ENCODE data around the gene ATPAF2.

Gene ATPAF2

DNA sequence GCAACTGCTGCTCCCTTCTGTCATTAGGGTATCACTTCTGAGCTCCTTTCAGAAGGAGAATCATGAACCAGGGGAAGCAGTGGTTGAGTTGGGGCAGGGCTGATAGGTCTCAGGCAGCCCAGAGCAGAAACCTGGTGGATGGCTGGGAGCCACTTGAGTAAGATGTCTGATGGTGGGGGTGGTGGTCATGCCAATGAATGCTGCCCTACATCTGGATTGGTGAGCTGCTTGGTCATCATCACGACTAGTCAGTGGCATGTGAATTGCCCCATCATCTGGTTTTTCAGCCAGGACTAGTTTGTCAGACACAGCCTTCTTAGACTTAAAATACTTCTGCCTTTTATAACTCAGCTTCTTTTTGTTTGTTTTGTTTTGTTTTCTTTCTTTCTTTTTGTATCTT is 2.8 kb upstream of the ATPAF2 start:
- peak; percentile 48 for DNase-seq (ENCODE audit: low read depth)
- no peak overlapping the region for H3K4me3 ChIP-seq (ENCODE audit: low read depth, low read length)

DNA sequence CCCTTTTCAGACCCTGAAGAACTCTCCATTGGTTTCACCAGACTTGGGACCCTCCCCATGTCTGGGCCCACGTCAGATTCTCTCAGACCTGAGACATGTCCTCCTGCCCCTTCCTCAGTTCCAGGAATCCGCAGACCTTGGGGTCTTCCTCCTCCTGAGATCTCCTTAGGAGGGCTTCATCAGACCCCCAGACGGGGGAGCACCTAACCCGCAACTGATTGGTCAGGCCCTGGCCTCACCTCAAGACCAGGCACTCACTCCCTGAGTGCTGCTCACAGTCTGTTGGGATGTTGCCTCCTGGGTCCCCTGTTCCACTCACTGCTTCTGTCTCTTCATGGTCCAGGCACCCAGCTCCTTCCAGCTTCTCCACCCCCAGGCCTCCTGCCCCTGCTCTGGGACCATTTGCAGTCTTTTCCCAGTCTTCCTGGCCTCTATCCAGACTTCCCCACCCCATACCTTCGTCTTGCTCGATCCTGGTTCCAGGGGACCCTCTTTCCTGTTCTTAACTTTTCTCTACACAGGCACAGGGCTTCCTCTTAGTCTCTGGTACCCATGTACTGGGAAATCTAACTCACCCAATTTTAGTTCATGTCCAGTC is 1.4 kb upstream of the ATPAF2 start:
- H3K4me3 ChIP-seq (ENCODE audit: low read depth, low read length): peak overlapping the region; percentile 74
- no peak for DNase-seq (ENCODE audit: low read depth)

DNA sequence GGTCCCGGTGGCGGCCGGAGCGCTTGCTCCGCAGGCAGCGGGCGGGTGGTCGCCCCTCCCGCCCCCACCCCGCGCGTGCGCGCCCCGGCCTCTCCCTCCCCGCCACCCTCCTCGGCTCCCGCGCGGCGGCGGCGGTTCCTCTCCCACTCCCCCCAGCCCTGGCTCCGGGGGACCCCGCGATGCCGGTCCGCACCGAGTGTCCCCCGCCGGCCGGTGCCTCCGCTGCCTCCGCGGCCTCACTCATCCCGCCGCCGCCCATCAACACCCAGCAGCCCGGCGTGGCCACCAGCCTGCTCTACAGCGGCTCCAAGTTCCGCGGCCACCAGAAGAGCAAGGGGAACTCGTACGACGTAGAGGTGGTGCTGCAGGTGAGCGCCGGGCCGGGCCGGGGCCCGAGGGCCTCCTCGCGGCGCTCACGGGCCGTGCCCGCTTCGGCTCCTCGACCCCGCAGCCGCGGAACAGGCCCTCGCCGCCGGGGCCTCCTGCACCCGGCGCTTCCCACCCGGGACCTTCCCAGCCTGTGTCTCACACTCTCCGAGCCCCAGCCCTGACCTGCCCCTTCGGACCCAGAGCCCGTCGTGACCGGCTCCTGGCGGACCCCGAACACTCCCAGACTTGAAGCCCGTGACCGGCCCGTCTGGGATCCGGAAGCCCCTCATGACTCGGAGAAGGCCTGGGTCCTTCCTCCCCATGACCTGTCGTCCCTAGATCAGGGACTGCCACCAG is 730 bp upstream of the ATPAF2 start:
- H3K4me3 ChIP-seq (ENCODE audit: low read depth, low read length): peak overlapping the region; percentile 74
- DNase-seq (ENCODE audit: low read depth): no peak

DNA sequence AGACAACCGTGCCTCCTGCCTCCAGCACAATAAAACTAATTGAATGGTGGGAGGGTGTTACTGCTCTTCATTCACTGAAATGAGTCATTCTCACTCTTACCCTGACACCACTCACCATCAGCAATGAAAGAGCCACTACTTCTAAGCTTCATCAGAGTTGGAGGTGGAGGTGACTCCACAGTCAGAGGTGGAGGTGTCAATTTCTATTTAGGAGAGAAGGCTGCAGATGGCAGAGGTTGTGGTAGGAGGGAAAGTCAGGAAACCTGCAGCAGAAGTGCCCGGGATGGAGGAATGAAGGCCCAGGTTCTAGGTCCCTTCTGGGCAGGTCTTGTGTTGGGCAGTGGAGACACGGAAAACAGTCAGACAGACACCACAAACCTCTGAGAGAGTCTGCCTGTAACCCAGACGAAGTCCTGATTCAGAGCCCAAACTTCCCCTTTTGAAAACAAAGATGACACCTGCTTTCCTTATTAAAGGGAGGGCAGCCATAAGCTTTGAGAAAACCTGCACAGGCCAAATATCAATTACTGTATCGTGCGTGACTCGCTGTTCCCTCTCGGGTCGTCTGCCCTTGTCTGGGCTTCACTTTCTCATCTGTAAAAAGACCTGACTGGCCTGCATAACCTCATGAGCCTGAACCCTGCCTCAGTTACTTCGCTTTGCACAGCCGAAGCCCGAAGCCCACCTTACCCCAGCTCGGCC is 668 bp downstream of the ATPAF2 start:
- no peak for DNase-seq (ENCODE audit: low read depth)
- H3K4me3 ChIP-seq (ENCODE audit: low read depth, low read length): peak overlapping the region; percentile 74

DNA sequence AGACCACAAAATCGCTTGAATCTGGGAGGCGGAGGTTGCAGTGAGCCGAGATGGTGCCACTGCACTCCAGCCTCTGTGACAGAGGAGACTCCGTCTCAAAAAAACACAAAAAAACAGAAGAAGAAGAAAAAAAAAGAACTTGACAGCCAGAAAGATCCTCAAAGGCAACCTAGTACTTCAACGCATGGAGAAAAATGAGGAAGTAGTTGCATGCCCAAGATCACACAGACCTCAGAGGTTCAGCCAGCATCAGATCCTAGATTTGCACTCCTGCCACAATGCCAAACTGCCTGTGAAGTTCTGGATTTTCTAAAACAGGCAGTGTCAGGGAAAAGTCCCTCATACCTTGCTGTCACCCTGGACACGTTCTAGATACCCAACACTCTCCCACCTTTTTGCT is 1.5 kb downstream of the ATPAF2 start:
- DNase-seq (ENCODE audit: low read depth): no peak
- no peak overlapping the region for H3K4me3 ChIP-seq (ENCODE audit: low read depth, low read length)

DNA sequence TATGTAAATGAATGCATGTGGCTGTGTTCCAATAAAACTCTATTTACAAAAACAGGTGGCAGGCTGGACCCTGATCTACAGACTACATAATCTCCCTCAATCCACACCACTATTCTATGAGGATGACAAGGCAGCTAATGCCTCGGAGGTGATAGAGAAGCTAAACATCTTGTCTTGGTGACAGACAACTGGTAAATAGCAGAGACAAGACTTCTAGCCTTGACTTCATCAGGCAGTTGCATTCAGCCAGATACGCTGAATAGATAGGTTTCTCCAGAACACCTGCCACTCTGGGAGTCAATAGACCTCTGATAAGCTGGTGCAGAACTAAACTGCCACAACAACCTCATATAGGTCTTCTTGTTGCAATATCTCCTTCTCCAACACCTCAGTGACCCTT is 3.3 kb downstream of the ATPAF2 start:
- DNase-seq (ENCODE audit: low read depth): no peak

DNA sequence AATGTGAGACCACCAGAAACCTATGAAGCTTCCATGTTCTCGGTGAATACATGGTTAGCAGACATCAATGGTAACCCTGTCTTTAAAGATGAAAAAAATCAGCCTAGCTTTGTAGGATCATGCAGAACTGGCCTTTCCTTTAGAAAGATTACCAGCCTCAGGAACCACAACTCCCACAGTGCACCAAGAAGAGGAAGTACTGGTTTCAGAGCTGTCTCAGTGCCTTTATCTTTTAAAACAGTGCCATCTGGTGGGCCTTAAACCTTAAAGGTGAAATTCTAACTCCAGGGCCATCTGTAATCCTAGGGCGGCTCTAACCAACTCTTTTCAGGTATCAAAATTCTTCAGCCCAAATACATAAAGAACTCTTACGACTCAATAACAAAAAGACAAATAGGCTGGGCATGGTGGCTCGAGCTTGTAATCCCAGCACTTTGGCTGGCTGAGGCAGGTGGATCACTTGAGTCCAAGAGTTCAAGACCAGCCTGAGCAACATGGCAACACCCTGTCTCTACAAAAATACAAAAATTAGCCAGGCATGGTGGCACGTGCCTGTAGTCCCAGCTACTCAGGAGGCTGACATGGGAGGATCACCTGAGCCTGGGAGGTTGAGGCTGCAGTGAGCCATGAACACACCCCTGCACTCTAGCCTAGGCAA is 5.4 kb downstream of the ATPAF2 start:
- no peak overlapping the region for H3K4me3 ChIP-seq (ENCODE audit: low read depth, low read length)
- peak; percentile 55 for DNase-seq (ENCODE audit: low read depth)

More for the DNA sequence above, 3.3 kb downstream of the ATPAF2 start:
- no peak overlapping the region for H3K4me3 ChIP-seq (ENCODE audit: low read depth, low read length)

DNA sequence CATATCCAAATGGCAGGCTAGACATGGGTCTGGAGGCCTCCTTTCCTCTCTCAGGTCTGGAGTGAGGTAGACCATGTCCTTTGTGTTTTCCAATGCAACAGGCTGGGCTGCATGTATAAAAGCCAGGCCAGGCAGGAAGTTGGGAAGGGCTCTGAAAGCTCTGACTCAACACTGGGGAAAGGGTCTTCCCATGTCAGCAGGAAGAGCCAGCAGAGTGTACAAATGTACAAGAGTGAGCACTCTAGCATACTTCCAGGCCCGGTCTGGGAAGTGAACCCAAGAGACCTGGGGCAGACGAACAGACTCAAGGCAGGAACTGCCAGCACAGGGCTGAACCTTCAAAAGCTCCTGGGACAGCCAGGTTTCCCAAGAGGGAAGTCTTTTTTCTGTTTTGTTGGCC is 7.0 kb downstream of the ATPAF2 start:
- peak; percentile 40 for DNase-seq (ENCODE audit: low read depth)
- H3K4me3 ChIP-seq (ENCODE audit: low read depth, low read length): no peak overlapping the region

DNA sequence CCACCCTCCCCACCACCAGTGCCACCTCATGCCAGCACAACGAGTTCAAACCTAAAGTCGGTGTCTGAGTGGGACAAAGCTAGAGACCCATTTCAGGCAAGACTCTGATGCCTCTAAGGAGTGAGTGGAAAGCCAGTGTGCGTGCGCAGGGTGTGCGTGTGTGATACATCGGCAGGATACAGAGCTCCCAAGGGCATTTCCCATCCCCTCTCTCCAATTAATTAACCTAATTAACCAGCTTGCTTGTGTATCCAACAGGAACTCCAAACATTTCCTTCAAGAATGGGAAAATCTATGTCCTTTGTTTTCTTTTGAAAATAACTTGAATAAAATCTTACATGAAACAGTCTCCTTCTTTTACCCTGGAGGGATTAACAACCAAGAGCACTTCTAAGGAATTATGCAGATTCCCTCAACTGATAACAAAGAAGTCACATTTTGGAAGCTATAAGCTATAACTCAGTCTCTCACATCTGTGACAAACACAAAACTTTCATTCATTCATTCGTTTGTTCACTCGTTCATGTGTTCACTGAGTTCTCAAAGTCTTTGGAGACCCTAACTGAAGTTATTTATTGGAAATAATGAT is 9.9 kb downstream of the ATPAF2 start:
- no peak overlapping the region for H3K4me3 ChIP-seq (ENCODE audit: low read depth, low read length)
- no peak for DNase-seq (ENCODE audit: low read depth)

DNA sequence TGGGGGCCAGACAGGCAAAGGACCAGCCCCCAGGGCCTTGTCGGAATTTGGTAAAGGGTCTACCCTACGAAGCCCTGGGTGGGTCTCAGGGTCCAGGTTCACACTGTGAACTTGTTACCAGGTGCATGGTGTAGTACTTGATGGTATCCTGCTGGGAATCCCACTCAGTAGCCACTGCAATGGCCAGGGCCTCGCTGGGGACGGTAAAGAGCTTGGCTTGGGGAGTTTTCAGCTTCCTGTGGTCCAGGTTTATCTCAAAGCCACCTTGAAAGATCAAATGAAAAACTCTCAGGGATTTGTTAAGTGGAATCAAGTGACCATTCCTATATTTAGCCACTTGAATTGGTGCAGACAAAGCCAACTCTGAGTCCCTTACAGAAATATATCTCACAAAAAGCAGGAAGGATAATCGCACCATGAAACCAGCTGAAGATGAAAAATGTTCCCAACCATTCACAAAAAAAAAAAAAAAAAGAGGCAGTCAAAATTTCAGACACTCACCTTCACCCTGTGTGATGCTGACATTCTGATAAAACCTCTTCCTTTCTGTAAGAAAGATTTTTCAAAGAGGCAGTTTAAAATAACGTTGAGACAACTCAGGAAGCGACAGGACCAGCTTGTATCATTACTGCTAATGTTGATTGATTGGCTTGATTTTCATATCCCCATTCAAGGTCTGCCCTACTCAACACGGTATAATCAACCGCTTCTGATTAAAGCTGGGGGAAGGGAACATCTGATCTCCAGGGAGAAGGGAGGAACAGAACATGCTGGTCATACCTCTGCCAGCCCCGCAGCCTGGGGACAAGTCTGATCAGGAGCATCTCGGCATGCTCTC is 10.6 kb downstream of the ATPAF2 start:
- no peak overlapping the region for H3K4me3 ChIP-seq (ENCODE audit: low read depth, low read length)
- DNase-seq (ENCODE audit: low read depth): no peak

DNA sequence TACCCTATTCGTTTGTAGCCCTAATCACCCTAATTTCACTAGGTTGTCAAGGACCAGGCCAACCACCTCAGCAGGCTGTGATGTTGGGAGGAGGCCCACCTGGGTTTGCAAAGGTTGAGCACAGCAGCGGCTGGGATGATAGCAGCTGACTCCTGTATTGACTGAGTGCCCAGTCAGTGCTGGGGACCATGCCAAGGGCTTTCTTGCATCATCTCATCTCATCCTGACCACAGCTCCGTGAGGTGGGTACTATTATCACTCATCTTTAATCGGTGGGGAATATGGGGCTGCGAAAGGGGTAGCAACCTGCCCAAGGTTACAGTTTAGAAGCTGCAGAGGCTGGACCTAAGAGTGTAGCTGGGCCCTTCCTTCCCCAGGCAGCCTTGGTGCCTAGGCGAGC is 11.7 kb downstream of the ATPAF2 start:
- H3K4me3 ChIP-seq (ENCODE audit: low read depth, low read length): no peak overlapping the region
- DNase-seq (ENCODE audit: low read depth): no peak

DNA sequence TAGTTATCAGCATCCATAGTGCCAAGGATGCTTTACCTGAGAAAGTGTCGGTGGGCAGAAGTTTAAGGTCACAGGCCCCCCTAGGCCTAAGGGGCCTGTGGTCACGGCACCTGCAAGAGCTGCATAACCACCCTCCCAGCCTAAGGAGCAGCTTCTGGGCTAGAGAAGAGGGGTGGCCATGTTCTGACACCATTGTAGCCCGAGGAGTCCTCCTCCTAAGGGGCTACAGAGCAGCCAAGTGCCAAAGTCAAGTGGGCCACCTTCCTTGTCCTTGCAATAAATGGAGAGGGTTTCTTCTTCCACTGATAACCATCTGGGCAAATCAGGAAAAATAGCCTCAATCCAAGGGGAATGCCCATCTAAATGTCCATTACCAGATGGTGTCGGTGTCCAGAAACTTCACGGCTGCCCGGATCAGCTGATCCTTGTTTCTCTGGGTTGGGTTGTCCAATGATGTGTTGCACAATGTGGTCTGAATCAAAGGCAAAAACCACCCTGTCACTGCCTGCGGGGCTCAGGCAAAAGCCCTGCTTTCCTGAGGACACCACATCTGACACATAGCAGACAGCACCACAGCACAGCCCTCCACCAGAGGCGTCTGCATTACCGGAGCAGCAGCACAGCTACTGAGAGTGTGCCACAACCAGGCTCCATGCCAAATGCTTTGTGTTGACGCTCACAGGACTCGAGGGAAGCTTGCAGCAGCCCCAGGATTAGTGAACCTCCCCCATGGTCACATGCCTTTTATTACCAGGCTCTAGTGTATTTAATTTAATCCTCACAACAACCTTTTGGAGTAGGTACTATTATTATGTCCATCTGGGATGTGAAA is 12.8 kb downstream of the ATPAF2 start:
- no peak overlapping the region for H3K4me3 ChIP-seq (ENCODE audit: low read depth, low read length)
- peak; percentile 52 for DNase-seq (ENCODE audit: low read depth)

DNA sequence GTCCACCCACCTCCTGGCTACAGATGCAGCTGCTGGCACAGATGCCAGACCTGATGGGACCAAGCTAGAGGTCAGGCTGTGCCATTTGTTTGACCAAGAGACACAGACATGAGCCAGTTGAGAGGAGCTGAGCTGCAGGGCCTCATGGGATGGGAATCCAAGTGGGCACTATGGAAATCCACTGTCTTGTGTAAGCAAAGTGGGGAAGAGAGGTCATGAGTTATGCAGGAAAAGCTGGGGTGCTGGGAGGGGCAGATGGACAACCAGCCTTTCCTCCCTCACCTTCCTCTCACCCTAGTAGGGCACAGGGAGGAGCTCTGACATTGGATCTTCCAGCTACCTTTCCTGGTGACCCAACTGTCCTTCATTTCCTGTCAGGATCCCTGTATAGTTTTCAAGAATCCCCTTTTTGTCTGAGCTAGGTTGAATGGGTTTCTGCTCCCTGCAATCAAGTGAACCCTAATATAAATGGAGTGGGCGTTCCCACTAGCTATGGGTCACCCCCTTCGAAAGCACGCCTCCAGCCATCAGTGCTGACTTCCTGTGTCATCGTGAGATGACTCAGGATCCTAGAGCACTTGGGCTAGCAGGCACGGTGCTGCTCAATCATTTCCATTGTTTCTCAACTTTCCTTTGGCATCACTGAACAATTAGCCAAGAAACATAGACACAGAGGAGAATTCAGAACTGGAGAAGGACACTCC is 13.6 kb downstream of the ATPAF2 start:
- no peak overlapping the region for H3K4me3 ChIP-seq (ENCODE audit: low read depth, low read length)
- DNase-seq (ENCODE audit: low read depth): no peak

DNA sequence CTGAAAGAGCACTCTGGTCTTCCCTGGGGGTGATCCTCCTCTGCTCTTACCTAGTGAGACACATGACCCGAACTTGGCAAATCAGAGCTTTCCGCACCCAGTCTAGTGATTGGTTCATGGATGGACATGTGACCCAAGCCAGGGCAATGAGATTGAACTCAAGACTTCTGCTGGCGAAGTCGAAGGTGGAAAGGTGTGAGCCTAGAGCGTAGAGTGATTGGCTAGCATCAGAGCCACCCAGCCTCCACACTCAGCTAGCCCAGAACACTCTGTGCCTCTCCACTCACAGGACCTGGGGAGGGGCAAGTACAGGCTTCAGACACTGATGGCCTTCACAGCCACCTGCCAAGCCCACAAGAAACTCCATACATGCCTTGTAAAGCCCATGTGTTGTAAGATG is 17.6 kb downstream of the ATPAF2 start:
- H3K4me3 ChIP-seq (ENCODE audit: low read depth, low read length): no peak overlapping the region
- no peak for DNase-seq (ENCODE audit: low read depth)

DNA sequence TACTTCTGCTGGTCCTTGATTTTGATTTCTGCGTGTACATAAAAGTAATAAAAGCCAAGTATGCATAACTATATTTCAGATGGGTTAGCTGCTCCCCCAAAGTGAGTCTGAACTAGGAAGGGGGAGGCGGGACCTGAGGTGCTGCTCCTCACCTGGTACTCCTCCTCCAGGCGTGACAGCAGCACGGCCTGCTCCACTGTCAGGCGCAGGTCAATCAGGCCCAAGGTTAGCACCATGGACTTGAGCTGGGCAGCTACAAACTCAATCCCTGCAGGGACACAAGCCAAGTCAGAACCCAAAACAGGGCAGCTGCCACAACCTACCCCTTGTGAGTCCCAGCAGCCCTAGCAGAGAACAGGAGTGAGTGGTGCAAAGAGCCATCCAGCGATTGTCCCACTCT is 18.0 kb downstream of the ATPAF2 start:
- no peak for DNase-seq (ENCODE audit: low read depth)
- no peak overlapping the region for H3K4me3 ChIP-seq (ENCODE audit: low read depth, low read length)

DNA sequence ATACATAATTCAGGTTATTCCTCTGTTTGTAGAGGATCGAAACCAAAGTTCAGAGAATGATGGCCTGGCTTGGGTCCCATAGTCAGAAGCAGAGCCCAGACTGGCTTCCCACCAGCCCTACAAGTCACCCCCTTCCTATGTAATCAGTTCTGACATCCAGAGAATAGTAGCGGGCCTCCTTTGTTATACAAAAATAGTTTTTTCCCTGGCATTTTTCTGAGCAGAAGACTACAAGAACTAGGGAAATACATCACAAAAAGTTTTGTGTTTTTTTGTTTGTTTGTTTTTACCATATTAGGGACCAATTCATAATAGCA is 19.2 kb downstream of the ATPAF2 start:
- DNase-seq (ENCODE audit: low read depth): no peak
- no peak overlapping the region for H3K4me3 ChIP-seq (ENCODE audit: low read depth, low read length)

DNA sequence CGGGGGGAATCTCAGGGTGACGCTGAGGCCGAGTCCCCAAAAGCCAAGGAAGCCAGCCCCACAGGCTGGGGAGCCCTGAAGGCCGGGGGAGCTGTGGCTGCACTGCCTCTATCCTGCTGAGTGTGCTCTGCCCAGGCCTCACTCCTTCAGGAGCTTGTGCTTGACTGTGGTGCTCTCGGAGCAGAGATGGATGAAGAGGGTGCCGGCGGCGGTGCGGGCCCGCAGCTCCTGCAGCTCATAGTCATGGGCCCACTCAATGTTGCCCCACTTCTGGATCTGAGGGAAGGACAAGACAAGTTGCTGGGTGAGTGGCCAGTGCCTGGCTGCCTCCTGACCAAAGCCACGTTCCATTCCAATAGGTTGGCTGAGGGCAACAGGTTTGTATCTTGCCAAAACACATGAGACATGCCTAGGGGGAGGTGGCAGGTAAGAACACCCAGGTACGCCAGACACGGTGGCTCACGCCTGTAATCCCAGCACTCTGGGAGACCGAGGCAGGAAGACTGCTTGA is 20.5 kb downstream of the ATPAF2 start:
- no peak for DNase-seq (ENCODE audit: low read depth)
- H3K4me3 ChIP-seq (ENCODE audit: low read depth, low read length): no peak overlapping the region

DNA sequence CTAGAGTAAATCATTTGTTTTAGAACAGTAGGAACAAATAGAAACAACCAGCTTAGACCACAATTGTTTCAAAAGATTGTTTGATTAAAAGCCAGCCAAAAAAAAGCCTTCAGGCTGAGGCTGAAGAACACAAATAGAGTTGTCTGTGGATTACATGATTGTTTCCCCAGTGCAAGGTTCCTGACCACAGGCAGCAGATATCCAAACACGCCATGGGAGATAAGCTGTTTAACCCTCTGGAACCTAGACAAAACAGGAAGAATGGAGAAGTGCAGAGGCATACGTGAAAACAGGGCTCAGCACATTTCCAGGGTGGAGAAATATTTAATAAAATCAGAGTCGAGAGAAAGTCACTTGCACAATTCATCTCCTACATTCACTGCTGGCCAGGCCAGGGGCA is 21.0 kb downstream of the ATPAF2 start:
- no peak for DNase-seq (ENCODE audit: low read depth)
- no peak overlapping the region for H3K4me3 ChIP-seq (ENCODE audit: low read depth, low read length)
